NCI-H128 (cell line): ENCODE measurements around the gene CEP85L.
"Not testable (repeated sequence)": the region's sequence is repeated elsewhere in the genome, so short reads cannot be mapped to it uniquely, and the experiment has no call there.

Source experiments
- DNase-seq: peaks from one replicate; lab custom pipeline; 2025; ENCODE audit not compliant: unreplicated experiment; lab: John Stamatoyannopoulos, UW

CEP85L gene

GRCh38 chr6:118434147-118434546 is 217.2 kb downstream of the CEP85L start:
- not testable (repeated sequence) for DNase-seq

GRCh38 chr6:118421312-118421711 is 230.1 kb downstream of the CEP85L start:
- DNase-seq, result not testable (repeated sequence)

GRCh38 chr6:118419448-118420394 is 231.7 kb downstream of the CEP85L start:
- no peak for DNase-seq
